Neuronal stem cell (in vitro differentiated cells): Measurements from ENCODE around the gene GUCY1A1.

ENCODE experiments used
- DNase-seq: peaks from one replicate; pipeline ENCODE4 v3.0.0-alpha.2; 2013; ENCODE audit warnings: low spot score
- H2AFZ ChIP-seq: one replicate; pipeline ENCODE4 v1.6.1; 2013; ENCODE audit warnings: mild to moderate bottlenecking, low read length, inconsistent platforms
- H2AK5ac ChIP-seq: 2 replicates; pipeline ENCODE4 v1.6.1; 2013; ENCODE audit warnings: low read depth, mild to moderate bottlenecking, inconsistent platforms, low read length, moderate library complexity, mixed read lengths
- H2BK120ac ChIP-seq: 2 replicates; pipeline ENCODE4 v1.6.1; 2013; ENCODE audit warnings: low read depth, mild to moderate bottlenecking, inconsistent platforms, low read length, moderate library complexity, mixed read lengths
- H2BK12ac ChIP-seq: one replicate; pipeline ENCODE4 v1.6.1; 2013; ENCODE audit warnings: low read length, inconsistent platforms
- H2BK15ac ChIP-seq: 2 replicates; pipeline ENCODE4 v1.6.1; 2013; ENCODE audit warnings: mild to moderate bottlenecking, low read length, inconsistent platforms, mixed read lengths
- H2BK5ac ChIP-seq: one replicate; pipeline ENCODE4 v1.6.1; 2013; ENCODE audit warnings: inconsistent platforms, mild to moderate bottlenecking, low read length, moderate library complexity
- H3K14ac ChIP-seq: one replicate; pipeline ENCODE4 v1.6.1; 2013; ENCODE audit warnings: low read length, inconsistent platforms
- H3K18ac ChIP-seq: 2 replicates; pipeline ENCODE4 v1.6.1; 2013; ENCODE audit warnings: low read length, inconsistent platforms
- H3K23ac ChIP-seq: 2 replicates; pipeline ENCODE4 v1.6.1; 2013; ENCODE audit warnings: low read depth, mild to moderate bottlenecking, mixed read lengths, low read length, inconsistent platforms; ENCODE audit not compliant: poor library complexity
- H3K27ac ChIP-seq: replicated peaks from 3 replicates; pipeline ENCODE4 v1.5.1; 2013; ENCODE audit warnings: low read length, inconsistent platforms
- H3K27me3 ChIP-seq, 3 experiments: 2 replicates each; pipeline ENCODE4 v1.6.1; 2013; ENCODE audit warnings: low read length in 3 of 3, mild to moderate bottlenecking in 2 of 3, inconsistent platforms in 1 of 3, low read depth in 1 of 3, mixed read lengths in 1 of 3, moderate library complexity in 1 of 3; ENCODE audit not compliant: control insufficient read depth in 3 of 3, insufficient read depth in 3 of 3
- H3K36me3 ChIP-seq, 2 donors: replicated peaks in 1 of 2; 2 replicates each; pipeline ENCODE4 v1.6.1; 2013; ENCODE audit warnings: low read length in 2 of 2; ENCODE audit not compliant: control insufficient read depth in 2 of 2, insufficient read depth in 2 of 2
- H3K4ac ChIP-seq: 2 replicates; pipeline ENCODE4 v1.6.1; 2013; ENCODE audit warnings: inconsistent platforms, mild to moderate bottlenecking, low read length, moderate library complexity
- H3K4me1 ChIP-seq, 2 donors: 1 replicate in 1 of 2; 2 replicates in 1 of 2; pipeline ENCODE4 v1.6.1; 2013; ENCODE audit warnings: low read length in 2 of 2, low read depth in 1 of 2; ENCODE audit not compliant: control insufficient read depth in 2 of 2, insufficient read depth in 1 of 2
- H3K4me2 ChIP-seq: one replicate; pipeline ENCODE4 v1.6.1; 2013; ENCODE audit warnings: mild to moderate bottlenecking, low read length, inconsistent platforms; ENCODE audit not compliant: insufficient read depth, poor library complexity, severe bottlenecking
- H3K4me3 ChIP-seq, 2 donors: 2 replicates each; pipeline ENCODE4 v1.5.1; 2013; ENCODE audit warnings: low read length in 2 of 2, mild to moderate bottlenecking in 2 of 2, inconsistent platforms in 1 of 2, moderate library complexity in 1 of 2
- H3K79me1 ChIP-seq: one replicate; pipeline ENCODE4 v1.6.1; 2013; ENCODE audit warnings: low read depth, mild to moderate bottlenecking, inconsistent platforms, low read length, moderate library complexity
- H3K9ac ChIP-seq: one replicate; pipeline ENCODE4 v1.6.1; 2013; ENCODE audit warnings: mild to moderate bottlenecking, low read depth, low read length, inconsistent platforms; ENCODE audit not compliant: poor library complexity
- H3K9me3 ChIP-seq, 2 donors: replicated peaks in 1 of 2; 2 replicates each; pipeline versions ENCODE3 to v1.6.1; 2013; ENCODE audit warnings: low read length in 2 of 2, mild to moderate bottlenecking in 2 of 2, inconsistent platforms in 1 of 2, low read depth in 1 of 2, mixed read lengths in 1 of 2, moderate library complexity in 1 of 2; ENCODE audit not compliant: control insufficient read depth in 2 of 2, insufficient read depth in 1 of 2
- H4K8ac ChIP-seq: one replicate; pipeline ENCODE4 v1.6.1; 2013; ENCODE audit warnings: low read depth, mild to moderate bottlenecking, inconsistent platforms, low read length, moderate library complexity
- H4K91ac ChIP-seq: one replicate; pipeline ENCODE4 v1.6.1; 2013; ENCODE audit warnings: low read length, low read depth, mild to moderate bottlenecking, inconsistent platforms; ENCODE audit not compliant: poor library complexity
- WGBS, 2 donors: extraction: QIAGEN DNeasy Blood & Tissue Kit; methylation state at CpG; one replicate each; pipeline ENCODE4 v1.1.7; 2013; ENCODE audit warnings: missing lambda C conversion rate in 2 of 2, mixed read lengths in 1 of 2; ENCODE audit not compliant: insufficient read length in 2 of 2, insufficient replicate concordance in 1 of 2; ENCODE audit errors: extremely low coverage in 2 of 2; 5-methylcytosine and 5-hydroxymethylcytosine counted together

Gene GUCY1A1

GRCh38 chr4:155659176-155659575 lies 7.5 kb upstream of the GUCY1A1 start:
- Histone ChIP-seq H3K4me3 (no peak overlapping the region), H3K27me3 (peaks cover 0 to 7% (median 0%) of the 10 kb centered on the region in 3 experiments), H4K91ac (no peak overlapping the region)

GRCh38 chr4:155660436-155660835 lies 6.2 kb upstream of the GUCY1A1 start:
- WGBS, 2 donors, result 100% methylated on average over 1 of the region's 2 CpGs; no CpG with 5 or more reads in 1 of the 2 donors
- no peak overlapping the region for H3K18ac ChIP-seq
- H3K27ac ChIP-seq, result no peak overlapping the region
- H3K79me1 ChIP-seq, result no peaks in the 10 kb centered on the region
- no peak overlapping the region for H3K14ac ChIP-seq
- no peaks in the 10 kb centered on the region for H3K9me3 ChIP-seq
- H2BK5ac ChIP-seq, result no peak overlapping the region
- H2BK120ac ChIP-seq, result no peak overlapping the region
- no peak overlapping the region for H4K91ac ChIP-seq
- no peak overlapping the region for H3K9ac ChIP-seq
- H2BK12ac ChIP-seq, result no peak overlapping the region
- H3K4me2 ChIP-seq, result no peak overlapping the region
- H4K8ac ChIP-seq, result no peak overlapping the region
- no peaks in the 10 kb centered on the region for H3K4me1 ChIP-seq
- no peaks in the 10 kb centered on the region for H3K36me3 ChIP-seq
- no peak overlapping the region for H2BK15ac ChIP-seq
- H3K4me3 ChIP-seq, result no peak overlapping the region
- H3K23ac ChIP-seq, result no peak overlapping the region
- DNase-seq, result no peak
- H2AK5ac ChIP-seq, result no peak overlapping the region
- H2AFZ ChIP-seq, result no peak overlapping the region
- H3K4ac ChIP-seq, result no peak overlapping the region
- H3K27me3 ChIP-seq, result peaks cover 0 to 19% (median 0%) of the 10 kb centered on the region in 3 experiments

More at GRCh38 chr4:155659176-155659575, 7.5 kb upstream of the GUCY1A1 start:
- no peak overlapping the region for H2AFZ ChIP-seq
- H2AK5ac ChIP-seq, result no peak overlapping the region
- no CpG with 5 or more reads among the region's 1 CpG for WGBS, 2 donors
- no peak overlapping the region for H2BK5ac ChIP-seq
- H4K8ac ChIP-seq, result no peak overlapping the region
- no peak overlapping the region for H3K18ac ChIP-seq
- H3K14ac ChIP-seq, result no peak overlapping the region
- no peak overlapping the region for H3K27ac ChIP-seq
- no peak overlapping the region for H3K9ac ChIP-seq
- no peak overlapping the region for H3K23ac ChIP-seq
- H3K36me3 ChIP-seq, result no peaks in the 10 kb centered on the region
- no peak overlapping the region for H2BK15ac ChIP-seq
- no peaks in the 10 kb centered on the region for H3K4me1 ChIP-seq
- H3K4ac ChIP-seq, result no peak overlapping the region
- no peaks in the 10 kb centered on the region for H3K79me1 ChIP-seq
- H2BK120ac ChIP-seq, result no peak overlapping the region
- H3K4me2 ChIP-seq, result no peak overlapping the region
- H3K9me3 ChIP-seq, result no peaks in the 10 kb centered on the region
- no peak for DNase-seq
- H2BK12ac ChIP-seq, result no peak overlapping the region

- no peak overlapping the region for H3K4me3 ChIP-seq
- WGBS, 2 donors, result no CpG with 5 or more reads among the region's 2 CpGs
Measured at GRCh38 chr4:155665054-155665453, 1.6 kb upstream of the GUCY1A1 start.

GRCh38 chr4:155667222-155667567 lies 547 bp downstream of the GUCY1A1 start:
- Histone ChIP-seq H3K27ac (peak overlapping the region; percentile 42), H2BK12ac (peak overlapping the region; percentile 8), H2BK15ac (no peak overlapping the region), H3K9ac (peak overlapping the region; percentile 66), H3K4me3 (peak overlapping the region; percentile 36 to 94), H3K18ac (peak overlapping the region; percentile 48), H3K23ac (no peak overlapping the region), H2BK5ac (no peak overlapping the region), H3K79me1 (no peaks in the 10 kb centered on the region), H4K8ac (peak overlapping the region; percentile 50), H3K27me3 (peaks cover 0 to 63% (median 0%) of the 10 kb centered on the region in 3 experiments), H2AK5ac (no peak overlapping the region), H3K4ac (no peak overlapping the region), H3K14ac (peak overlapping the region; percentile 63), H3K4me2 (peak overlapping the region; percentile 83), H3K36me3 (no peaks in the 10 kb centered on the region), H2BK120ac (no peak overlapping the region), H4K91ac (no peak overlapping the region), H3K4me1 (peaks cover 0 to 5% of the 10 kb centered on the region in 2 donors), H3K9me3 (no peaks in the 10 kb centered on the region), H2AFZ (peak overlapping the region; percentile 93)
- no CpG with 5 or more reads among the region's 27 CpGs for WGBS, 2 donors
- peak; percentile 42 for DNase-seq

More at GRCh38 chr4:155665054-155665453, 1.6 kb upstream of the GUCY1A1 start:
- Histone ChIP-seq H3K9ac (no peak overlapping the region), H3K27ac (no peak overlapping the region), H3K4ac (no peak overlapping the region), H3K27me3 (peaks cover 0 to 55% (median 0%) of the 10 kb centered on the region in 3 experiments), H3K23ac (no peak overlapping the region), H2BK5ac (no peak overlapping the region), H3K79me1 (no peaks in the 10 kb centered on the region), H3K18ac (no peak overlapping the region), H2AFZ (no peak overlapping the region), H3K4me2 (no peak overlapping the region), H3K36me3 (no peaks in the 10 kb centered on the region), H2BK12ac (no peak overlapping the region), H3K9me3 (no peaks in the 10 kb centered on the region), H2AK5ac (no peak overlapping the region), H2BK15ac (no peak overlapping the region), H4K91ac (no peak overlapping the region), H3K4me1 (peaks cover 0 to 5% of the 10 kb centered on the region in 2 donors), H4K8ac (no peak overlapping the region), H2BK120ac (no peak overlapping the region), H3K14ac (no peak overlapping the region)
- no peak for DNase-seq
